NCI-H446 (cell line): Measurements from ENCODE around the gene ZER1.
A peak's percentile ranks its signal among the peaks of the same experiment; 100 is the strongest.
"Not testable (repeated sequence)": the region's sequence is repeated elsewhere in the genome, so short reads cannot be mapped to it uniquely, and the experiment has no call there.

Source experiments
- DNase-seq, 2 experiments: peaks; one replicate each; lab custom pipeline; 2025; lab: John Stamatoyannopoulos, UW

The ZER1 gene

DNA sequence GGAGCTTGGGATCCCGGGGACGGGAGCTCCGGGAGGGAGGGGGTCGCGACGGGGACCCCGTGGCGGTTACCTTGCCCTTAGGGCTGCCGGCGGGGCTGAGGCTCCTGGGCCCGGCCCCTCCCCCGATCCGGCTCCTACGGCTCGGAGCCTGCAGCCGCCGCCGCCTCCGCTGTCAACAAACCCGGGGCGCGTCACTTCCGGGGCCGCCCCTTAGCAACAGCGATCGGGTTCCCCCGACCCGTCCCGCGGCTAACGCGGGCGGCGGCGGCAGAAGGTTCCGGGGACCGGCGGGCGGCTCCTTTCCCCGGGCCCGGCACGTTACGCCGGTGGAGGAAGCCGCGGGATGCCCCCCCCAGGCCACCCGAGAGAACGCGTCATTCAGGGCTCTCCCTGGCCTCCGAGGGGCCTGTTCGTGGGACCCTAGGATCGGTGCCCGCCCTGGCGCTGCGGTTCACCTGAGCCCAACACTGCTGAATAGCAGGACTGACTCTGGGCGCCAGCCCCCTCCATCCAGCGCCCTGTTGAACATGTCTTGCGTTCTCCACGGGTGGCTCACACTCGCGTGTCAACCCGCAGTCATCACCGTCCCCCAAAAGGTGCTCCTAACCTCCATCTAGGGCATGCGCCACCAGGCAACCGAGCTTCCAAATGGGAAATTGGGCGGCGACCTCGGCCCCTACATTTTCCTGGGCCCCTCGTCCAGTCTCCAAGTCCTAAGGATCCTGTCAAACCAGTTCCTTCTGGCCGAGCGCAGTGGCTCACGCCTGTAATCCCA is at the start of gene ZER1:
ZER1 (minus strand) TSS at position 183 of the 775 bp plus-strand sequence. CDS start 16,362 bp downstream, outside the sequence.
- peak; percentile 38 to 81 for DNase-seq

DNA sequence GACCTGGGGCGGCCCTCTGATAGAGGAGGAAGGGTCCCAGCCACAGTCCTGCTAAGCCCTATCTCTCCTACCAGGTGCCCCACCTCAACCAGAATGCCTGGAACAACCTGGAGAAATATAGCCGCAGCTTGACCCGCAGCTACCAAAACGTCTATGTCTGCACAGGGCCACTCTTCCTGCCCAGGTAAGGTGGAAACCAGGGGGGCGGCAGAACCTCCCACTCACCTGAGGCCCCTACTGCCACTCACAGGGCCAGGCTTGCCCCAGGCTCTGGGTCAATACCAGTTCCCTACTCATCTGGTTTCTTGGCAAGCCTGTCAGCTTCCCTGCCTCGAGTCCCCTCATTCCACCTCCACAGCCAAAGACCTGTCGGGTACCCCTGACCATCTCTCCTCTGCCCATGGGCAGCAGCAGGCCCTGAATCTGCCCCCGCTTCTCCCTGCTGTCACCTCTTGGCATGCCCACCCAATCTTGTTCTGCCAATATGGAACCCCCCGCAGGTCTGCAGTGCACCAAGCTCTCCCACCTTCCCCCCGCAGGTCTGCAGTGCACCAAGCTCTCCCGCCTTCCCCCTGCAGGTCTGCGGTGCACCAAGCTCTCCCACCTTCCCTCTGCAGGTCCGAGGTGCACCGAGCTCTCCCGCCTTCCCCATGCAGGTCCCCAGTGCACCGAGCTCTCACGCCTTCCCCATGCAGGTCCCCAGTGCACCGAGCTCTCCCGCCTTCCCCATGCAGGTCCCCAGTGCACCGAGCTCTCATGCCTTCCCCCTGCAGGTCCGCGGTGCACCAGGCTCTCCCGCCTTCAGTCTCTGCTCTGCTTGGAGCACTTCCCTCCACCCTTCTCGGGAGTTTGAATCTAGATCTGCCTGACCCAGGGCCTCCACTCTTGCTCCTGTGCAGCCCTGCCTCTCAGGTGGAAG is 49.2 kb upstream of the ZER1 start:
- no peak for DNase-seq

DNA sequence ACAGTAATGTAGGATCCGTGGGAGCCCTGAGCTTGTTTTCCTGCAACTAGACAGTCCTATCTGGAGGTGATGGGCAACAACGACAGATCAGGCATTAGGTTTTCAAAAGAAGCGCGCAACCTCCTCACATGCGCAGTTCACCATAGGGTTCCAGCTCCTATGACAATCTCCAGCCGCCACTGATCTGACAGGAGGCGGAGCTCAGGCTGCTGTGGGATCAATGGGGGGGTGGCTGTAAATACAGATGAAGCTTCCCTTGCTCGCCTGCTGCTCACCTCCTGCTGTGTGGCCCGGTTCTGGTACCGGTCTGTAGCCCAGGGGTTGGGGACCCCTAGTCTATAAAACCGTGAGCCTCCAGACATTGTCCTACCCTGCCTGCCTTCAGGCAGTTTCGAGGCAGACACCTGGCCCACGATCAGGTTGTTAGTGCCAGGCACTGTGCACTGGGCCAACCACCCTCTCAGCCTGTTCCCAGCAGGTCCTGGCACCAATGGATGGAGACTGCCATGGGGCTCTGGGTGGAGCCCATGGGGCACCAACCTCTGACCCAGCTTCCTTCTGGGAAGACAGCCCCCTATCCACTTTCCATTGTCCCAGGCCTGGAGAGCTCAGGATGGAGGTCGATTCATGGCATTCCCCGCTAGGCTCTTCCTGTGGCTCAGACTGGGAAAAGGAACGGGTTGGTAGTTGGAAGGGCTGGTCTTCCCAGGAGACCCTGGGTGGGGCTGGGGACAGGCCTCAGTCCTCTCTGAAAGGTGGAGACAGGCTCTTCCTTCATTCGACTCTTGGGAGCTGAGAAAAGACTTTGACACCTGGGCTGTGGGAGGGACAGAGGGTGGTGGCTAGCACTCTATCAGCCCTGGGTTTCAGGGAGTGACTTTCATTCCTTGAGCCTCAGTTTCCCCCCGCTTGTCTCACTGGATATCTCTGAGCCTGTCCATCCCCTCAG is 48.3 kb upstream of the ZER1 start:
- DNase-seq, result no peak

DNA sequence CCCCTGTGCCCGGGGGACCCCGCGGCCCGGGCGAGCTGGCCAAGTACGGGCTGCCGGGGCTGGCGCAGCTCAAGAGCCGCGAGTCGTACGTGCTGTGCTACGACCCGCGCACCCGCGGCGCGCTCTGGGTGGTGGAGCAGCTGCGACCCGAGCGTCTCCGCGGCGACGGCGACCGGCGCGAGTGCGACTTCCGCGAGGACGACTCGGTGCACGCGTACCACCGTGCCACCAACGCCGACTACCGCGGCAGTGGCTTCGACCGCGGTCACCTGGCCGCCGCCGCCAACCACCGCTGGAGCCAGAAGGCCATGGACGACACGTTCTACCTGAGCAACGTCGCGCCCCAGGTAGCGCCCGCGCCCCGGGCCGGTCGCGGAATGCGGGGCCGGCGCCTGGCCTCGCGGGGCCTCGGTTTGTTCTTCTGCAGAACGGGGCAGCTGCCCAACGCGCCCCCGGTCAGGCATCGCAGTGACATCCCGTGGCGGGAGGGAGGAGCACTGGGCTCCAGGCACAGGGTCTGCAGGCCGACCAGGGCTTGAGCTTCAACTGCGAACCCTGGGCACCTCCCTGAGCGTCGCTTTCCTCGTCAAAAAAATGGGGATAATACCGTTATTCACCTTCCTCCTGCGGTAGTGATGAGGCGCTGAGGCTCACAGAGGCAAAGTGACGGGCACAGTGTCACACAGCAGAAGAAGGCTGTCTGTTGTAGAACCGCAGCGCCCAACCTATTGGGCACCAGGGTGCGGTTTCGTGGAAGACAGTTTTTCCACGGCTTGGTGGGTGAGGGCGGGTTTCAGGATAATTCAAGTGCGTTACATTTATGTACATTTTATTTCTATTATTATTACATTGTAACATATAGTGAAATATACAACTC is 47.4 kb upstream of the ZER1 start:
- DNase-seq, result no peak

DNA sequence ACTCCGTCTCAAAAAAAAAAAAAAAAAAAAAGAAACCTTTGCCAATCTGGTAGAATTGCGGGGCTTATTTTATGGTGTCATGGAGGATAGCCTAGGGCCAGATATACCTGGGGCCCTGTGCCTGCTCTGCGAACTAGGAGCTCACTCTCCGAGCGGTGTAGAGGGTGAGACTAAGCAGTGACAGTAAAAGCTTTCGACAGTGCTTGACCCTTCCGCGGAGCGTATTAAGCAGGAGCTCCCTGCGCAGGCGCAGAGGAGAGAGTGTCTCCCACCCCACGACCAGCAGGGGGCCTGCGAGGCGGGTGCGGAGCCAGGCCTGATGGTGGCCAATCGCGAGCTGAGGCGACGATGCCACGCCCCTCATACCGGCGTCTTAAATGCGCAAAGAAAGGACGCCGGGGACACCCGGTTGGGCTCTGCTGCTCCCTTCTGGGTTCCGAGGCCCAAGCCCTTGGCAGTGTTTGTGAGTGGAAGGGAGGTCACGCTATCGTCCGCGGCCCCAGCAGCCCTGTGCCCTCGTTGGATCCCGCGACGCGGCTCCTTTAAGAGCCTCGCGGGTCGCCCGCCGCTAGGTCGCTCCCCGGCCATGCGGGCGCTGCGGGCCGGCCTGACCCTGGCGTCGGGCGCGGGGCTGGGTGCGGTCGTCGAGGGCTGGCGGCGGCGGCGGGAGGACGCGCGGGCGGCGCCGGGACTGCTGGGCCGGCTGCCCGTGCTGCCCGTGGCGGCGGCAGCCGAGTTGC is 46.5 kb upstream of the ZER1 start, which contains the start of gene ENDOG:
ENDOG (plus strand) TSS at position 402 of the 740 bp plus-strand sequence; CDS start at position 587, 185 bp downstream.
- DNase-seq, result peak; percentile 90 to 95

DNA sequence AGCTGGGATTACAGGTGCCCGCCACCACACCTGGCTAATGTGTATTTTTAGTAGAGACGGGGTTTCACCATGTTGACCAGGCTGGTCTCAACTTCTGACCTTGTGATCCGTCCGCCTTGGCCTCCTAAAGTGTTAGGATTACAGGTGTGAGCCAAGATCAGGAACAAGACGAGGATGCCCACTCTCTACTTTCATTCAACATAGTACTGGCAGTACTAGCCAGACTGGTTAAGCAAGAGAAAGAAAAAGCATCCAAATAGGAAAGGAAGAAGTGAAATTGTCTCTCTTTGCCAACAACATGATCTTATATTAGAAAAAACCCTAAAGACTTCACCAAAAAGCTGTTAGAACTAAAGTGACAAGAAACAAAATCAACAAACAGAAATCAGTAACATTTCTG is 39.1 kb upstream of the ZER1 start:
- no peak for DNase-seq

DNA sequence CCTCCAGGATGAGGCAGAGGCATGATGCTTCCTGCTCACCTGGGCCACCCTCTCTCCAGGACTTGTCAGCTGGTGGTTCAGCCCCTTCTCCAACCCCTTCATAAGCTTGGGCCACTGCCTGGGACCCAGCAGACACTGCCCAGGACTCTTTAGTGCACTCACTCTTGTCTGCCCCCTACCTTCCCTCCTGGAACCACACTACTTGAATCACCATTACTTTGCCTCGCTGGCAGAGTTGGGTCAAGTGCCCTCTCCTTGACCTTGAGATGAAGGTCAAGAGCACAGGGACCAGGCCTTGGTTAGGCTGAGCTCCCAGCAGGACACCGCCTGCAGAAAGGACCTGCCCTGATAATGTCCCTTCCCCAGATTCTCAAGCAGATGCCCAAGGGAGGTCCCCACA is 38.1 kb upstream of the ZER1 start:
- no peak for DNase-seq

DNA sequence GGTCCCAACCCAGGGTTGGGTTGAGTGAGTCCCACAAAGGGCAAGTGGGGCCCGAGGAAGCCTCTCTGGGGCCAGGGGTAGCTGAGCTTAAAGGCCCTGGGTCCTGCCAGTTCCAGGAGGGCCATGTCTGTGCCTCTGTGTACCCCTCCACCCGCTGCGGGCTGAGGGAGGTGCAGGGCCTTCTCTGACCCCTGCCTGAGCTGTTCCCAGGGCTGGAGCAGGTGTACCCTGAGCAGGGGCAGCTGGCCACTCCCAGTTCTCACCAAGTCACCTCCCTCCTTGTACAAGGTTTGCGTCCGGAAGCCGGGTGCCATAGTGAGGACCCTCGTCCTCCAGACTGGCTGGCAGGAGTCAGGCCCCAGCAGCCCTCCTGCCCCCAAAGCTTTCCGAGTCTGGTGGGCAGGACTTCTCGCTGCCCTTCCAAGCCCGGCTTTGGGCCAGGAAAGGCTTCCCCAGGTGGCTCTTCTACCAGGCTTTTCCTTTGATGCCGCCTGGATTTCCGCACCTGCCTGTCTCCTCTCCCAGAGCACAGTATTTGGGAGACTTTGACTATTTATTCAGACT is 37.4 kb upstream of the ZER1 start:
- DNase-seq, result no peak

DNA sequence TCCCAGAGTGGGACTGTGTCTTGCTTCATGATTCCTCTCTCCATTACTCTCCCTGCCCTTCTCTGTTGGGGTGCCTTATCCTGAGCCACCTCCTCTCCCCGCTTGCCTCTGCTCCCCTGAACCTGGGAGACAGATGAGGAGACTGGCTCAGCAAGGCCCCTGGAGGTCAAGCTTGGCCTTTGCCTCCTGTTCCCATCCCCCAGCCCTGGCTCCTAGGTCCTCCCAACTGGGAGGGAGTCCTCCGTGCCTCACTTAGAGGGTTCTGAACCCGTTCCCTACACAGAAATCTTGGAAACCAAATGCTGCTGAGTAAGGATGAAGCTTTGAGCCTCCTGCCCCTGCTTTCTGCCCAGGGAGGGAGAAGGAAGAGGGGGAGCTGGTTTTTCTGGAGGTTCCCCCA is 36.8 kb upstream of the ZER1 start:
- no peak for DNase-seq

DNA sequence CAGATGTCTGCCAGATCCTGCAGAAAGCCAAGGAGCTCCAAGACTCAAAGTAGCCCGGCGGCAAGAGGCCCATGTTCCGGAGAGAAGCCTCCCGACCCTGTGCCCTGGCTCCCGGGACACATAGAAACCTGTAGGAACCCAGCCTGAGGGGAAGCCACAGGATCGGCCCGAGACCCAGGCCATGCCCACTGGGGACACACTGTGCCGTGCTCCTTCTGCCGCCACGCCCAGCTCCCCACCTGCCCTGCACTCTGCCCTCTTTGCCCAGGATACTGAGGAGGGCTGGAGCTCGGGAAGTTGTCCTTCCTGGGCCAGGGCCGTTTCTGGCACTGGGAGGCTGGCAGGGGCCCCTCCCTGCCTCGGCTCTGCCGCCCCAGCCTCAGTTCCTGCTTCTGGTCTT is 36.1 kb upstream of the ZER1 start:
- no peak for DNase-seq

DNA sequence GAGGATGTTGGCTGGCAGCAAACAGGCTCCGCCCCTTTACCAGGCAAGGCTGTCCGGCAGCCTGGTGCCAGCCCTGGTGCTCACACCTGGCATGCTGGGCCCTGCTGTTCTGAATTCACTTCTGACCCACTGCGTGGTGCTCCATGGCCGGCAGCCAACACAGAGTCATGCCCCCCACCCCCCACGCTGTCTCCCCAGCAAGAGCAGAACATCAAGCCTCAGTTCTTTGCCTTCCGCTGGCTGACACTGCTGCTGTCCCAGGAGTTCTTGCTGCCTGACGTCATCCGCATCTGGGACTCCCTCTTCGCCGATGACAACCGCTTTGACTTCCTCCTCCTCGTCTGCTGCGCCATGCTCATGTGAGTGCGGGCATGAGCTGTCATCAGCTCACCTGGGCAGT is 33.9 kb upstream of the ZER1 start:
- DNase-seq, result no peak

DNA sequence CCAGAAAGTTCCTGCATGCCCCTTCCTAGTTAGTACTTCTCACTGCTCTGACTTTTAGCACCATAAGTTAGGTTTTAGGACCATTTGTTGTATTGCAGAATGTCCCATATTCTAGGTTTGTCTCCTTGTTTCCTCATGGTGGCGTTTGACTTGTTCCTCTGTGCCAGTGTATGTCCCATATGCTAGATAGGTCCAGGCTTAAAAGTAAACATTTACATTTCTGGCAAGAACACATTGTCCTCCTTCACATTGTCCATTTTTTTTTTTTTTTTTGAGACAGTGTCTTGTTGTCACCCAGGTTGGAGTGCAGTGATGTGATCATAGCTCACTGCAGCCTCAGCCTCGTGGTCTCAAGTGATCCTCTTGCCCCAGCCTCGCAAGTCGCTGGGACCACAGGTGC is 30.8 kb upstream of the ZER1 start:
- DNase-seq, result no peak

DNA sequence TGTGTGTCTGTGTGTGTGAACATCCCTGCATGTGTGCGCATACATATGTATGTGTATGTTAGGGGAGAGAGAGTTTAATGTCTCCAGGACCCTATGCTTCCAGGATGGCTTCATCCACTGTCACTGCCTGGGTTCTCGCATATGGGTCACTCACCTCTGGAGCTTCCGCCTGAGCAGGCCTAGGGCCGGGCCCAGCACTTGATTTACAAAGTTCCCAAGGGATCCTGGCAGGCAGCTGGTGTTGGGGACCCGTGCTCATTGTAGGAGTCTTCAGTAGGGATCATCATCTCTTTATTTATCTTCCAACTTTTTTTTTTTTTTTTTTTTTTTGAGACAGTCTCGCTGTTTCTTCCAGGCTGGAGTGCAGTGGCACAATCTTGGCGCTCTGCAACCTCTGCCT is 28.3 kb upstream of the ZER1 start:
- DNase-seq, result no peak

DNA sequence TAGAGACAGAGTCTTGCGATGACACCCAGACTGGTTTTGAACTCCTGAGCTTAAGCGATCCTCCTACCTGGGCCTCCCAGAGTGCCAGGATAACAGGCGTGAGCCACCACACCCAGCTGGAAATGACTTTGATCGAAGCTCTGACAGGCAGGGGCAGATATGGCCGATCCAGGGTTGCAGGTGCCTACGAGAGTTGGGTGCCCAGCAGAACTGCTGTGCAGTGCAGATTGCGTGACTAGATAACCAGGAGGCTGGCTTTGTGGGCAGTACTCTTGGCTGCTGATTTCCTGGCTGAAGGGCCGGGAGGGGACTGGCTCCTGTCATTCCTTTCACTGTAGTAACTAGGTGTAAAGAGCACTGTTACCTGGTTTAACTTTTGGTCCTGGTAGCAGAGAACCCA is 27.2 kb upstream of the ZER1 start:
- no peak for DNase-seq

DNA sequence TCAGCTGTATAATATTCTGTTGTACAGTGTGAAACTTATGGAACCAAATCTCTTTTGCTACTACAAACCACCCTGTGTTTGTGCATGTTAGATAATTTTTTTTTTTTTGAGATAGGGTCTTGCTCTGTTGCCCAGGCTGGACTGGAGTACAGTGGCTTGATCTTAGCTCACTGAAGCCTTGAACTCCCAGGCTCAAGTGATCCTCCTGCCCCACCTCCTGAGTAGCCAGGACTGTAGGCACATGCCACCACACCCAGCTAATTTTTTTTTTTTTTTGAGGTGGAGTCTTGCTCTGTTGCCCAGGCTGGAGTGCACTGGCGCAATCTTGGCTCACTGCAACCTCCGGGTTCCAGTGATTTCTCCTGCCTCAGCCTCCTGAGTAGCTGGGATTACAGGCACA is 23.2 kb upstream of the ZER1 start:
- not testable (repeated sequence) for DNase-seq

DNA sequence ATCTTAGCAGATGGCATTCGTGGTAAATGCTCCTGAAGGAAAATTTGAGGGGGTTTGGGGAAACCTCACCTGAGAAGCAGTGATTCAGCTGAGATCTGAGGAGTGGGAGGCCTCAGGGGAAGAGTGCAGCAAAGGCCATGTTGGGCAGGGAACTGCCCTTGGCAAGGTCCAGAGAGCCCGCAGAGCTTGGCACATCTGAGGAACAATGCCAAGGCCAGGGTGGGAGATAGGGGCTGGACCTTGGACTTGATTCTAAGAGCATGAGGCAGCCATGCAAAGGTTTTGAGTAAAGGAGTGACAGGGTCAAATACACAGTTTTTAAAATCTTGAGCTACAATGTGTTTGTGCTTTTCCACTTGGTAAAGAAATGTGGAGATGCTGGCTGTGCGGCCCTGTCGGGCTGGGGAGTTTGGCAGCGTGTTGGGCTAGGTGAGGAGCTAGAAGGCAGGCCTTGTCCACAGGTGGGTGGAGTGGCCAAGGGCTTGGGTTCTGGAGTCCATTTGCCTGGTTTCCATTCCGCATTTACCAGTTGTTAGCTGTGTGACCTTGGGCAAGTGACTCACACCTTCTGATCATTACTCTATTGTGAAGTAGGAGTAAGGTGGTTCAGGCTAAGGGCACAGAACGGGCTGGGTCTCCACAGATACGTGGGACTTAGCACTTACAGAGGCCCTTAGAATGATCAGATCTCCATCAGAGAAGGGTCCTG is 21.4 kb upstream of the ZER1 start:
- DNase-seq, result no peak

DNA sequence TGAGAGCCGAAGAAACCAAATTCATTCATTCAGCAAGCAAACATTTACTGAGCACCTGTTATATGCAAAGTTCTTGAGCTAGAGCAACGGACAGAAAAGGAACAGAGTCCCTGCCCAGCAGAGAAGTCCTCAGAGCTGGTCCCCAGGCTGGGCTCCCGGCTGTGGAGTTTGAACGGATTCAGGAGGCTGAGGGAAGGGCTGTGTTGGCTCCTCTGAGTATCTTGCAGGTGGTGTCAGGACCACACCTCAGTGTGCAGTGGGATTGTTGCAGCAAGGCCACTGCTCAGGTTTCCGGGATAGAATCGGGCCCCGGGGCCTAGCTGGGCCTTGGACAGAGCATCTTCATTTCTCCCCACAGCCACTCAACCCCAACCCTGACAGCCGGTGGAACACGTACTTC is 20.4 kb upstream of the ZER1 start:
- DNase-seq, result no peak

DNA sequence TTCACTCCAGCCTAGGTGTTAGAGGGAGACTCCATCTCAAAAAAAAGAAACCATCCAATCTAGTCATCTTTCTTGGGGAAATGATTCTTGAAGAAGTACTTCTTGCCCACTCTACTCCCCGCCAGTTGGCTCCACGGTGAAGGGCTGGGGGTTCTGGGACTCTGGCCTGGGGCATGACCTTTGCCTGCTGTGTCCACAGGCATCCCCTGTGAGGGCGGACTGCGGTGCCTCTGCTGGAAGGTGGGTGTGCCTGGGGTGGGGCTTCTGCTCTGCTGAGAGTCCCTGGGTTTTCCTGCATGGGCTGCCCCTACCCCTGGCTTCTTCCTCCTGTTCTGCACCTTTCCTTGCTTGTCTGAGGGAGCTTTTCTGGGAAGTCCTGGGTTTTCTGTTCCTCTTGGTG is 18.8 kb upstream of the ZER1 start:
- DNase-seq, result no peak

DNA sequence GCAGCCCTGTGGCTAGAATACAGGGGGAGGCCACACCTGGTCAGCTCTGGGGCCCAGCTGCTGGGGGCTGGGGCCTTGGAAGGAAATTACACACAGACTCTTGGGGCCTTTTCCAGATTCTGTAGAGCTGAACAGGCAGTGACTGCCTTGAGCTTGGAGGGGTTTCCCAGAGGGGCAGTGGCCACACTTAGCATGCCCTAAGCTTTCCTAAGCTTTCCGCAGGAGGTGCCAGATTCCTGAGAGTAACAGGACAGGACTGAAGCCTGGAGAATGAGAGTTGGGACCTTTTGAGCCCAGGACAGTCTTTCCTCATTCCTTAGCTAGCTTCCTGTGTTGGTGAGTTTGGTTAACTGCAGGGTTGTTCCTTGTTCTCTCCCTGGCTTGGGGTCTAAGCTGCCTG is 16.7 kb upstream of the ZER1 start:
- DNase-seq, result no peak
